Measurements from ENCODE around the gene SLC4A8.
"Not testable (repeated sequence)": the region's sequence is repeated elsewhere in the genome, so short reads cannot be mapped to it uniquely, and the experiment has no call there.

Gene SLC4A8

DNA sequence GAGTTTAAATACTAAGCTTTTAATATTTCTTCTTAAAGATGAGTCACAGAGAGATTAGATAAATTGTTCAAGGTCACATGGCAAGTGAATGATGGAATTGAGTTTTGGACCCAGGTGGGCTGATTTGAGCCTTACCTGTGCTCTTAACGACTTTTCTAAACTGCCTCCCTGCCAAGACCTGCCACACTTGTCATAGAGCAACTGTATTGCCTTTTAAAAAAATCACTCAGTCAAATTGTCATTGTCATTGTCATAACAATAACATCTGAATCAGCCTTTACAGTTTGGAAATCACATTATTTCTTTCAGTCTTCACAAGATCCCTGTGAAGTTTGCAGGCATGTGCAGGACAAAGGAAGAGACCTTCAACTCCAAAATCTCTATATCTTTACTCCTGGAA is 25.7 kb downstream of the SLC4A8 start:
- Histone ChIP-seq H3K9me3 (ENCODE audit: control insufficient read depth, insufficient read depth, low read depth, low read length) (no peaks in the 10 kb centered on the region), H3K27ac (ENCODE audit: low read depth, low read length) (peak overlapping the region; percentile 42; the same call in 1 of the 2 replicates), H3K36me3 (ENCODE audit: control insufficient read depth, insufficient read depth, low read length) (no peaks in the 10 kb centered on the region), H3K4me3 (ENCODE audit: low read depth, low read length) (no peak overlapping the region), H3K9ac (ENCODE audit: low read length) (peak overlapping the region; percentile 20), H3K4me1 (ENCODE audit: control insufficient read depth, insufficient read depth, low read length) (peaks cover 47% of the 10 kb centered on the region), H3K27me3 (ENCODE audit: control insufficient read depth, insufficient read depth, low read length) (no peaks in the 10 kb centered on the region)

DNA sequence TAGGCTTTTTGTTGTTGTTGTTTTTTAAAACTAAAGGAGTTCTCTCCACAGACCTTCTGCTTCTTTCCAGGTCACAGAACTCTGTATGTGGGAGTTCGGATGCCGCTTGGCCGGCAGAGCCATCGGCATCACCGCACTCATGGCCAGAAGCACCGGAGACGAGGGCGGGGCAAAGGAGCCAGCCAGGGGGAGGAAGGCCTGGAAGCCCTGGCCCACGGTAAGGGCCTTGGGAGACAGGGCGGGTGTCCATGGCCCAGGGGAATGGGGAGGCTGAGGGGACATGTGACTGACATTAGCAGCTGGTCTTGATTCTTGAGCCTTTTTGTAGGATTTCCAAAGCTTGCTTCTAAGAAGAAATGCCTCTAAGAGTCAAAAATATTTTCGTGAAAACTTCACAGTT is 26.2 kb downstream of the SLC4A8 start:
- Histone ChIP-seq H3K4me1 (ENCODE audit: control insufficient read depth, insufficient read depth, low read length) (peaks cover 51% of the 10 kb centered on the region), H3K9ac (ENCODE audit: low read length) (peak overlapping the region; percentile 20), H3K36me3 (ENCODE audit: control insufficient read depth, insufficient read depth, low read length) (no peaks in the 10 kb centered on the region), H3K27me3 (ENCODE audit: control insufficient read depth, insufficient read depth, low read length) (no peaks in the 10 kb centered on the region), H3K9me3 (ENCODE audit: control insufficient read depth, insufficient read depth, low read depth, low read length) (no peaks in the 10 kb centered on the region), H3K27ac (ENCODE audit: low read depth, low read length) (peak overlapping the region; percentile 42; the same call in 1 of the 2 replicates), H3K4me3 (ENCODE audit: low read depth, low read length) (no peak overlapping the region)

DNA sequence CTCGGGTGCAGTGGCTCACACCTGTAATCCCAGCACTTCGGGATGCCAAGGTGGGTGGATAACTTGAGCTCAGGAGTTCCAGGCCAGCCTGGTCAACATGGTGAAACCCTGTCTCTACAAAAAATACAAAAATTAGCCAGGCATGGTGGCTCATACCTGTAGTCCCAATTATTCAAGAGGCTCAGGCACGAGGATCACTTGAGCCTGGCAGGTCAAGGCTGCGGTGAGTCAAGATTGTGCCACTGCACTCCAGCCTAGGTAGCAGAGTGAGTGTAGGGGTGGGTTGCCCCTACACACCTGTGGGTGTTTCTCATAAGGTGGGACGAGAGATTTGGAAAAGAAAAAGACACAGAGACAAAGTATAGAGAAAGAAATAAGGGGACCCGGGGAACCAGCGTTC is 29.4 kb downstream of the SLC4A8 start:
- not testable (repeated sequence) for H3K9me3 ChIP-seq (ENCODE audit: control insufficient read depth, insufficient read depth, low read depth, low read length); H3K27me3 ChIP-seq (ENCODE audit: control insufficient read depth, insufficient read depth, low read length); H3K4me3 ChIP-seq (ENCODE audit: low read depth, low read length)
- Histone ChIP-seq H3K27ac (ENCODE audit: low read depth, low read length) (peak overlapping the region; percentile 97), H3K9ac (ENCODE audit: low read length) (peak overlapping the region; percentile 55), H3K4me1 (ENCODE audit: control insufficient read depth, insufficient read depth, low read length) (peaks cover 61% of the 10 kb centered on the region), H3K36me3 (ENCODE audit: control insufficient read depth, insufficient read depth, low read length) (peaks cover 10% of the 10 kb centered on the region; the same call in 1 of the 2 replicates)

DNA sequence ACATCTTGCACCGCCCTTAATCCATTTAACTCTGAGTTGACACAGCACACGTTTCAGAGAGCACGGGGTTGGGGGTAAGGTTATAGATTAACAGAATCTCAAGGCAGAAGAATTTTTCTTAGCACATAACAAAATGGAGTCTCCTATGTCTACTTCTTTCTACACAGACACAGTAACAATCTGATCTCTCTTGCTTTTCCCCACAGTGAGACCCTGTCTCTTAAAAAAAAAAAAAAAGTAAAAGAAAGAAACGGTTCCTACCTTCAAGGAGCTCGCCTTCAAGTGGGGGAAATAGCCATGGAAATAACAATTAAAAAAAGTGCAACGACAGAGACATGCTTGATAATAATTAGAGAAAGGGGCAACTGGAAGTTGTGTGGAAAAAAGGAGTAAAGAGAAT is 30.4 kb downstream of the SLC4A8 start:
- H3K27me3 ChIP-seq (ENCODE audit: control insufficient read depth, insufficient read depth, low read length); H3K4me3 ChIP-seq (ENCODE audit: low read depth, low read length); H3K9me3 ChIP-seq (ENCODE audit: control insufficient read depth, insufficient read depth, low read depth, low read length): not testable (repeated sequence)
- Histone ChIP-seq H3K27ac (ENCODE audit: low read depth, low read length) (peak overlapping the region; percentile 85), H3K9ac (ENCODE audit: low read length) (peak overlapping the region; percentile 71), H3K4me1 (ENCODE audit: control insufficient read depth, insufficient read depth, low read length) (peaks cover 57% of the 10 kb centered on the region), H3K36me3 (ENCODE audit: control insufficient read depth, insufficient read depth, low read length) (peaks cover 13% of the 10 kb centered on the region; the same call in 1 of the 2 replicates)

DNA sequence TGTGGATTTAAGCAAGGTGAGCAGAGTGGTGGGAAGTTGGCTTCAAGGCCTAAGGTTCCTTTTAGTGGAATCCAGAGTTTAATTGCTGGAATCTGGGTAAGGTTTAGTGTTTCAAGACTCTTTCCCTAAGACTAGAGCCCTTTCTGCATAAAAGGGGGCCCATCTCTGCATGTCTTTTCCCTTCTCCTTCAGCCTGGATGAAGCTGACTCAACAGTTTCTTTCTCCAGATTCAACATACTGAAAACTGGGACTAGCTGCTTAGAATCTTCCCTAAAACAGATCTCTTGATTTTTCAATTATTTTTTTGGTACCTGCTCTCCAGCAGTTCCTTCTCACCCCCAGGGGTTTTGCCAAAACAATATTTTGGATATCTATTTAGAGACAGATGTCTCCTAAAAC is 34.0 kb downstream of the SLC4A8 start:
- no peak overlapping the region for H3K4me3 ChIP-seq (ENCODE audit: low read depth, low read length)
- H3K27ac ChIP-seq (ENCODE audit: low read depth, low read length), result no peak overlapping the region
- H3K36me3 ChIP-seq (ENCODE audit: control insufficient read depth, insufficient read depth, low read length), result peaks cover 26% of the 10 kb centered on the region; the same call in 1 of the 2 replicates
- H3K9ac ChIP-seq (ENCODE audit: low read length), result no peak overlapping the region
- peaks cover 34% of the 10 kb centered on the region for H3K4me1 ChIP-seq (ENCODE audit: control insufficient read depth, insufficient read depth, low read length)
- H3K27me3 ChIP-seq (ENCODE audit: control insufficient read depth, insufficient read depth, low read length), result no peaks in the 10 kb centered on the region
- no peaks in the 10 kb centered on the region for H3K9me3 ChIP-seq (ENCODE audit: control insufficient read depth, insufficient read depth, low read depth, low read length)

DNA sequence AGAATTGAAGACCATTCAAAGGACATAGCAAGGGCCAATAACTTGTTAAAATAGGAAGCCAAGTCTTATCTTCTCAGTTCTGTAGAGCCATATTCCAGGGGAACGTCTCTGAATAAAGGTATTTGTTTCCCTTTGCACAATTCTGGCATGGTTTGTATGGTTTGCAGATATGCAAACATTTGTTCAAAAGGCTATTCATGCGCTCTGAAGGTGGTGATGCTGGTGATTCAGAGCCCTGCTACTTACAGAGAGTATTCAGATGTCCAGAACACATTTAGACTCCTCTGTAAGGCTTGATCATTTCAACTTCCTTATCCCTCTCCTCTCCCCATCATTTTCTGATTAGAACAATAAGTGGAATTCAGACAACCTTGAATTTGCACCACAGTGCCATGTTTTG is 35.9 kb downstream of the SLC4A8 start:
- Histone ChIP-seq H3K4me3 (ENCODE audit: low read depth, low read length) (no peak overlapping the region), H3K27ac (ENCODE audit: low read depth, low read length) (no peak overlapping the region), H3K9ac (ENCODE audit: low read length) (no peak overlapping the region), H3K9me3 (ENCODE audit: control insufficient read depth, insufficient read depth, low read depth, low read length) (no peaks in the 10 kb centered on the region), H3K4me1 (ENCODE audit: control insufficient read depth, insufficient read depth, low read length) (peaks cover 23% of the 10 kb centered on the region), H3K27me3 (ENCODE audit: control insufficient read depth, insufficient read depth, low read length) (no peaks in the 10 kb centered on the region), H3K36me3 (ENCODE audit: control insufficient read depth, insufficient read depth, low read length) (peaks cover 27% of the 10 kb centered on the region; the same call in 1 of the 2 replicates)

DNA sequence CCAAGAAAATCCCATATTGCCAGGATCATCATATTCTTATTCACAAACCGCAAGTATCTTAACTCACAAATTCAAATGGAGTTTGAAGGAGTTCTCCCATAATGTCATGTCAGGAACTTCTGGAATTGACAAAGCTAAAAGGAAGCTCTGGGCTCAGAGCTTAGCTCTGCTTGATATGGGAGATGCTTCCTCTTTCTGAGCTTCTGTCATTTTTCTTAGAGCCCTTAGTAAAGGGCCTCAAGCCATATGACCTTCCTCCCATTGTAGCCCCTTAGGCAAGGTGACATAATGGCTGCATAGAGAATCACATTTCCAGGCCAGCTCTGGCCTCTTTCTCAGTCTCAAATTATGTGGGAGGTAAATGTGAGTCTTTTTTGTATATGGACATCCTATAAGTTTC is 40.9 kb downstream of the SLC4A8 start:
- no peak overlapping the region for H3K27ac ChIP-seq (ENCODE audit: low read depth, low read length)
- no peaks in the 10 kb centered on the region for H3K27me3 ChIP-seq (ENCODE audit: control insufficient read depth, insufficient read depth, low read length)
- peaks cover 26% of the 10 kb centered on the region for H3K36me3 ChIP-seq (ENCODE audit: control insufficient read depth, insufficient read depth, low read length)

DNA sequence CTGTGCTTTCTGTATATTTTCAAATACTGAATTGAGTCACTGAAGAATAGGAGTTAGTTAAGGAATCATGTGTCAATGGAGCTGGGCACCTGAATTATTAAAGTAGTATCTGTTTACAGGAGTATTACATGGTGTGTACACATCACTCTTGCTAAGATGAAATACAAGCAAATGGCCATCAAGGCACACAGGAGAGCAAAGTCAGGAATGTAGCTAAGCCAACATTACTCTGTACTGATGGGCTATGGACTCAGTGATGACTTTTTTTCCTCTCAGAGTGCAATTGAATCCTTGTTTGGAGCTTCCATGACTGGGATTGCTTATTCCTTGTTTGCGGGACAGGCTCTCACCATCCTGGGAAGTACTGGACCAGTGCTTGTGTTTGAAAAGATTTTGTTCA is 45.5 kb downstream of the SLC4A8 start:
- H3K4me1 ChIP-seq (ENCODE audit: control insufficient read depth, insufficient read depth, low read length), result no peaks in the 10 kb centered on the region
- no peaks in the 10 kb centered on the region for H3K27me3 ChIP-seq (ENCODE audit: control insufficient read depth, insufficient read depth, low read length)
- peaks cover 35% of the 10 kb centered on the region for H3K36me3 ChIP-seq (ENCODE audit: control insufficient read depth, insufficient read depth, low read length)

More for the DNA sequence above, 40.9 kb downstream of the SLC4A8 start:
- H3K9me3 ChIP-seq (ENCODE audit: control insufficient read depth, insufficient read depth, low read depth, low read length), result no peaks in the 10 kb centered on the region
- no peak overlapping the region for H3K4me3 ChIP-seq (ENCODE audit: low read depth, low read length)
- no peaks in the 10 kb centered on the region for H3K4me1 ChIP-seq (ENCODE audit: control insufficient read depth, insufficient read depth, low read length)
- H3K9ac ChIP-seq (ENCODE audit: low read length), result no peak overlapping the region

DNA sequence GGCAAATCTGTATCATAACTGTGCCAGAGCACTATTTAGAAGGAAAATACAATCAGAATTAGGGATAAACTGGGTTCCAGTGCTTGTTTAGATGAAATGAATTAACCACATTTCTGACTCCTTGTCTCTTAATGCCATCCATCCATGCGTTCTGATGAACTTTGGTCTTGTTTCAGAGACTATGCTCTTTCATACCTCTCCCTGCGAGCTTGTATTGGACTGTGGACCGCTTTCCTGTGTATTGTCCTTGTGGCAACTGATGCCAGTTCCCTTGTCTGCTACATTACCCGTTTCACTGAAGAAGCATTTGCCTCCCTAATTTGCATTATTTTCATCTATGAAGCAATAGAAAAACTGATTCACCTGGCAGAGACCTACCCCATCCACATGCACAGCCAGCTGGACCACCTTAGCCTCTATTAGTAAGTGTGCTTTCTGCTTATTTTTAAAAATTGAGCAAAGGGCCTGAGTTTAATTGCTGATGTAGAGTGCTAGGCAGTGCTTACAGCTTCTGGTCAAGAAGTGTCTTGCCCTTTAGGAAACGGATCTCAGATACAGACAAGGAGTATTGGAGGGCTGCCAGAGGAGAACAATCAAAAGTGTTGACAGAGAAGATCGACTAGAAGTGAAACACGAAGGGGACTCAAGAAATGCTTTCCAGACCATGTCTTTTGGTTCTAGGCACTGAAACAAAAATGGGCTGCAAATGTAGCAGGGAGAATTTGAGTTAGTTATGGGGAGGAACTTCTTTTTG is 46.7 kb downstream of the SLC4A8 start:
- H3K9me3 ChIP-seq (ENCODE audit: control insufficient read depth, insufficient read depth, low read depth, low read length), result no peaks in the 10 kb centered on the region
- H3K27me3 ChIP-seq (ENCODE audit: control insufficient read depth, insufficient read depth, low read length), result no peaks in the 10 kb centered on the region
- peaks cover 37% of the 10 kb centered on the region for H3K36me3 ChIP-seq (ENCODE audit: control insufficient read depth, insufficient read depth, low read length)
- H3K4me3 ChIP-seq (ENCODE audit: low read depth, low read length), result no peak overlapping the region
- H3K27ac ChIP-seq (ENCODE audit: low read depth, low read length), result no peak overlapping the region
- H3K4me1 ChIP-seq (ENCODE audit: control insufficient read depth, insufficient read depth, low read length), result no peaks in the 10 kb centered on the region
- H3K9ac ChIP-seq (ENCODE audit: low read length), result no peak overlapping the region

More for the DNA sequence above, 45.5 kb downstream of the SLC4A8 start:
- Histone ChIP-seq H3K9me3 (ENCODE audit: control insufficient read depth, insufficient read depth, low read depth, low read length) (no peaks in the 10 kb centered on the region), H3K4me3 (ENCODE audit: low read depth, low read length) (no peak overlapping the region), H3K9ac (ENCODE audit: low read length) (no peak overlapping the region), H3K27ac (ENCODE audit: low read depth, low read length) (no peak overlapping the region)

DNA sequence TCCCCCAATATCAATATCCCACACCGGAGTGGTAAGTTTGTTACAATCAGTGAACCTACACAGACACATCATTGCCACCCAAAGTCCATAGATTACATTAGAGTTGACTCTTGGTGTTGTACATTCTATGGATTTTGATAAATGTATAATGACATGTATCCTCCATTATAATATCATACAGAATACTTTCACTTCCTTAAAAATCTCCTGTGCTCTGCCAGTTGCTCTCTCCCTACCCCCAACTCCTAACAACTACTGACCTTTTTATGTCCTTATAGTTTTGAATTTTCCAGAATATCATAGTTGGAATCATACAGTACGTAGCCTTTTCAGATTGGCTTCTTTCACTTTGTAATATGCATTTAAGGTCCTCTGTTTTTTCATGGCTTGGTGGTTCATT is 48.4 kb downstream of the SLC4A8 start:
- H3K9ac ChIP-seq (ENCODE audit: low read length), result no peak overlapping the region
- H3K27ac ChIP-seq (ENCODE audit: low read depth, low read length), result no peak overlapping the region
- H3K4me3 ChIP-seq (ENCODE audit: low read depth, low read length), result no peak overlapping the region
- H3K4me1 ChIP-seq (ENCODE audit: control insufficient read depth, insufficient read depth, low read length), result no peaks in the 10 kb centered on the region
- H3K27me3 ChIP-seq (ENCODE audit: control insufficient read depth, insufficient read depth, low read length), result no peaks in the 10 kb centered on the region
- H3K9me3 ChIP-seq (ENCODE audit: control insufficient read depth, insufficient read depth, low read depth, low read length), result no peaks in the 10 kb centered on the region
- peaks cover 32% of the 10 kb centered on the region for H3K36me3 ChIP-seq (ENCODE audit: control insufficient read depth, insufficient read depth, low read length)

DNA sequence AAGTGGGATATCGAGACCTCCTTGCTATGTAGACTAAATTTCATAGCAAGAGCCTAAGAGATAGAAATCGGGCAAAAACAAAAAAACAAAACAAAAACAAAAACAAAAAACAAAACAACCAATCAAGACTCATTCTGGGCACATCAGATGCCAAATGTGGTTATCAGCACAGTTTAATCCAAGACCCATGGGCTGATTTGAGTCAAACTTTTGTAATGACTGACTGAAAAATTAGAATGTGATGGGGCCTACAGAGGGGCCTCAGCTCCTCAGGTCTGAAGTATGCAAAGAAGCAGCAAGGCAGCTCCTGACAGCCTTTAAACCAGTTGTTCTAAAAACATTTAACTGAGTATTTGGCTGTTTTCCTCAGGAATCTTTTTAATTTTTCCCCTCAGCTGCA is 49.3 kb downstream of the SLC4A8 start:
- Histone ChIP-seq H3K36me3 (ENCODE audit: control insufficient read depth, insufficient read depth, low read length) (peaks cover 32% of the 10 kb centered on the region), H3K9me3 (ENCODE audit: control insufficient read depth, insufficient read depth, low read depth, low read length) (no peaks in the 10 kb centered on the region), H3K27ac (ENCODE audit: low read depth, low read length) (no peak overlapping the region), H3K9ac (ENCODE audit: low read length) (no peak overlapping the region), H3K27me3 (ENCODE audit: control insufficient read depth, insufficient read depth, low read length) (no peaks in the 10 kb centered on the region), H3K4me3 (ENCODE audit: low read depth, low read length) (no peak overlapping the region), H3K4me1 (ENCODE audit: control insufficient read depth, insufficient read depth, low read length) (no peaks in the 10 kb centered on the region)
